ENCODE results near the gene DAP. TPM values are rescaled to one million over a fixed set of nuclear protein-coding genes. Genes with fewer than 3 reads are reported as not detected.

DAP gene
- total RNA-seq, 1 experiment from 2014 or later = 138 TPM

GRCh38 chr5:10705747-10706146 lies 55.3 kb downstream of the DAP start:
- no peaks in the 10 kb centered on the region for H3K9me3 Mint-ChIP-seq (ENCODE audit: low read depth, unreplicated experiment)
- intact Hi-C loops (cut with micrococcal nuclease; ENCODE audit: unreplicated experiment) = no loop called here
- H3K27ac Mint-ChIP-seq (ENCODE audit: unreplicated experiment) = no peak overlapping the region
- CTCF ChIA-PET = no interaction called here
- BruUV-seq (replicated peaks) = no TSS peak
- peaks cover 29% of the 10 kb centered on the region for H3K36me3 Mint-ChIP-seq (ENCODE audit: insufficient read depth, unreplicated experiment)
- H3K4me3 Mint-ChIP-seq (ENCODE audit: low read depth, unreplicated experiment) = no peak overlapping the region
- no peaks in the 10 kb centered on the region for H3K27me3 Mint-ChIP-seq (ENCODE audit: unreplicated experiment)
- peaks cover 60% of the 10 kb centered on the region for H3K4me1 Mint-ChIP-seq (ENCODE audit: low read depth, unreplicated experiment)
- TF ChIP-seq CTCF (IDR thresholded peaks at IDR 0.05; ENCODE audit: unreplicated experiment) = no peak
- DNase-seq = no peak

GRCh38 chr5:10704949-10705621 lies 55.9 kb downstream of the DAP start:
- Mint-ChIP-seq H3K27me3 (ENCODE audit: unreplicated experiment) (no peaks in the 10 kb centered on the region), H3K36me3 (ENCODE audit: insufficient read depth, unreplicated experiment) (peaks cover 24% of the 10 kb centered on the region), H3K4me1 (ENCODE audit: low read depth, unreplicated experiment) (peaks cover 62% of the 10 kb centered on the region), H3K4me3 (ENCODE audit: low read depth, unreplicated experiment) (no peak overlapping the region), H3K27ac (ENCODE audit: unreplicated experiment) (peak overlapping the region; percentile 30), H3K9me3 (ENCODE audit: low read depth, unreplicated experiment) (no peaks in the 10 kb centered on the region)
- BruUV-seq (replicated peaks) = no TSS peak
- intact Hi-C loops (cut with micrococcal nuclease; ENCODE audit: unreplicated experiment) = loop anchor here (5.0 kb wide), 2 partner anchors 57 to 152 kb away; partner anchors contain the start of gene DAP
- peak; percentile 6 for DNase-seq
- TF ChIP-seq CTCF (IDR thresholded peaks at IDR 0.05; ENCODE audit: unreplicated experiment) = no peak
- CTCF ChIA-PET = interaction anchor here (0.9 to 1.9 kb wide), 2 partner anchors 20 kb away, joined by 3 to 4 read pairs; no protein-coding TSS in a partner anchor

GRCh38 chr5:10703676-10704075 lies 57.4 kb downstream of the DAP start:
- no peak for TF ChIP-seq CTCF (IDR thresholded peaks at IDR 0.05; ENCODE audit: unreplicated experiment)
- intact Hi-C loops (cut with micrococcal nuclease; ENCODE audit: unreplicated experiment) = loop anchor here (2.0 to 5.0 kb wide), 3 partner anchors 21 to 154 kb away; partner anchors contain the start of gene DAP
- BruUV-seq (replicated peaks) = no TSS peak

GRCh38 chr5:10702911-10703491 lies 58.0 kb downstream of the DAP start:
- peaks cover 22% of the 10 kb centered on the region for H3K36me3 Mint-ChIP-seq (ENCODE audit: insufficient read depth, unreplicated experiment)
- peak overlapping the region; percentile 50 for H3K4me3 Mint-ChIP-seq (ENCODE audit: low read depth, unreplicated experiment)
- TF ChIP-seq CTCF (IDR thresholded peaks at IDR 0.05; ENCODE audit: unreplicated experiment) = no peak
- peak overlapping the region; percentile 1 for H3K27ac Mint-ChIP-seq (ENCODE audit: unreplicated experiment)
- H3K27me3 Mint-ChIP-seq (ENCODE audit: unreplicated experiment) = no peaks in the 10 kb centered on the region
- no peaks in the 10 kb centered on the region for H3K9me3 Mint-ChIP-seq (ENCODE audit: low read depth, unreplicated experiment)
- DNase-seq = peak; percentile 28
- H3K4me1 Mint-ChIP-seq (ENCODE audit: low read depth, unreplicated experiment) = peaks cover 73% of the 10 kb centered on the region
- intact Hi-C loops (cut with micrococcal nuclease; ENCODE audit: unreplicated experiment) = loop anchor here (2.0 to 5.0 kb wide), 3 partner anchors 22 to 154 kb away; partner anchors contain the start of gene DAP
- BruUV-seq (replicated peaks) = no TSS peak
- CTCF ChIA-PET = interaction anchor here (0.8 to 1.9 kb wide), 3 partner anchors 15 to 22 kb away, joined by 3 to 9 read pairs (median 4); no protein-coding TSS in a partner anchor

More at GRCh38 chr5:10703676-10704075, 57.4 kb downstream of the DAP start:
- Mint-ChIP-seq H3K4me3 (ENCODE audit: low read depth, unreplicated experiment) (no peak overlapping the region), H3K9me3 (ENCODE audit: low read depth, unreplicated experiment) (no peaks in the 10 kb centered on the region), H3K27ac (ENCODE audit: unreplicated experiment) (peak overlapping the region; percentile 1), H3K27me3 (ENCODE audit: unreplicated experiment) (no peaks in the 10 kb centered on the region), H3K36me3 (ENCODE audit: insufficient read depth, unreplicated experiment) (peaks cover 24% of the 10 kb centered on the region), H3K4me1 (ENCODE audit: low read depth, unreplicated experiment) (peaks cover 75% of the 10 kb centered on the region)
- CTCF ChIA-PET = interaction anchor here (0.8 to 1.9 kb wide), 2 partner anchors 14 to 21 kb away, joined by 3 to 4 read pairs; no protein-coding TSS in a partner anchor
- DNase-seq = peak; percentile 10

All from Calu3 (cell line).